OCI-LY7 (cell line): ENCODE results near the gene UBE2E3. TPM values are rescaled to one million over a fixed set of nuclear protein-coding genes. Genes with fewer than 3 reads are reported as not detected.

Source experiments
- BruUV-seq: library from RNA; stranded (reverse); fragments of 400-500 nt; replicated peaks from 2 replicates; lab custom pipeline; 2021; lab: Mats Ljungman, UMichigan
- CTCF ChIA-PET: fragments of 300-600 bp; sonication (Branson Sonifier 250); formaldehyde crosslinking; loops from one replicate; lab custom pipeline; 2022; ENCODE audit warnings: antibody characterized with exemption; ENCODE audit not compliant: unreplicated experiment; lab: Charles Lee
- POLR2A ChIA-PET: fragments of 300-600 bp; sonication (Branson Sonifier 250); formaldehyde crosslinking; loops from one replicate; lab custom pipeline; 2022; ENCODE audit warnings: antibody characterized with exemption; lab: Charles Lee
- DNase-seq: peaks from one replicate; pipeline ENCODE4 v3.0.0-alpha.2; 2015; ENCODE audit warnings: low spot score
- H2AFZ ChIP-seq: fragments of 200-600 bp; sonication (generic), shearing (Covaris generic); 2 replicates; pipeline ENCODE4 v1.6.1; 2014; ENCODE audit warnings: mild to moderate bottlenecking, antibody characterized with exemption, low read length, moderate library complexity
- H3K27ac ChIP-seq: fragments of 200-600 bp; sonication (generic); 2 replicates; pipeline ENCODE4 v1.5.1; 2014; ENCODE audit warnings: mixed run types, low read depth, mild to moderate bottlenecking, moderate library complexity, low read length, inconsistent platforms; ENCODE audit not compliant: poor library complexity, severe bottlenecking
- H3K36me3 ChIP-seq: fragments of 200-600 bp; sonication (generic); 2 replicates; pipeline ENCODE4 v1.6.1; 2014; ENCODE audit warnings: mild to moderate bottlenecking, antibody characterized with exemption, low read length, moderate library complexity, mixed read lengths; ENCODE audit not compliant: insufficient read depth
- H3K4me1 ChIP-seq: fragments of 200-600 bp; sonication (generic); 2 replicates; pipeline ENCODE4 v1.5.1; 2014; ENCODE audit warnings: mild to moderate bottlenecking, low read length; ENCODE audit not compliant: insufficient read depth, poor library complexity, severe bottlenecking
- H3K4me2 ChIP-seq: fragments of 200-600 bp; sonication (generic); 2 replicates; pipeline ENCODE4 v1.6.1; 2014; ENCODE audit warnings: mild to moderate bottlenecking, low read length
- H3K4me3 ChIP-seq: fragments of 200-600 bp; sonication (generic); 2 replicates; pipeline ENCODE4 v1.5.1; 2014; ENCODE audit warnings: mild to moderate bottlenecking, low read depth, low read length; ENCODE audit not compliant: poor library complexity, severe bottlenecking
- H3K79me2 ChIP-seq: fragments of 200-600 bp; sonication (generic); 2 replicates; pipeline ENCODE4 v1.6.1; 2016; ENCODE audit warnings: low read depth, mild to moderate bottlenecking, low read length, moderate library complexity, mixed read lengths; ENCODE audit not compliant: insufficient read depth
- H3K9me2 ChIP-seq: fragments of 200-600 bp; sonication (generic); 2 replicates; pipeline ENCODE4 v1.6.1; 2016; ENCODE audit warnings: mild to moderate bottlenecking, low read length, mixed read lengths; ENCODE audit not compliant: insufficient read depth
- H3K9me3 ChIP-seq: fragments of 200-600 bp; sonication (generic); 2 replicates; pipeline ENCODE4 v1.6.1; 2014; ENCODE audit warnings: mild to moderate bottlenecking, mixed run types, low read length, mixed read lengths
- H4K20me1 ChIP-seq: fragments of 200-600 bp; sonication (generic); 2 replicates; pipeline ENCODE4 v1.6.1; 2014; ENCODE audit warnings: mild to moderate bottlenecking, antibody characterized with exemption, low read length, moderate library complexity, mixed read lengths; ENCODE audit not compliant: insufficient read depth
- CTCF ChIP-seq: fragments of 200-600 bp; sonication (generic); conservative IDR thresholded peaks from 2 replicates; pipeline ENCODE4 v1.5.1; 2014; ENCODE audit warnings: mild to moderate bottlenecking, antibody characterized with exemption, low read length, moderate library complexity, mixed read lengths
- EZH2phosphoT487 ChIP-seq: fragments of 200-600 bp; sonication (generic); IDR thresholded peaks from 2 replicates; pipeline ENCODE4 v1.6.1; 2018; ENCODE audit warnings: low read depth, borderline replicate concordance, mild to moderate bottlenecking, mixed run types, antibody characterized with exemption, low read length, moderate library complexity, mixed read lengths
- intact Hi-C: fragments of 100-400 bp; cut with micrococcal nuclease; formaldehyde crosslinking; loops from one replicate; pipeline ENCODE4 v1.10.0; 2022; ENCODE audit not compliant: unreplicated experiment
- total RNA-seq, 2 experiments: library from RNA; depleted of rRNA in 1 of 2; stranded (reverse); fragments of >200 nt in 1 of 2; shearing (Covaris generic) in 1 of 2; gene quantifications; 2 replicates each; pipeline ENCODE4 v1.2.3, GENCODE V29; 2014 to 2022

Gene UBE2E3
- total RNA-seq, 2 experiments from 2014 or later = 33.7 to 48.6 TPM

- CTCF ChIA-PET = no interaction called here
Measured at GRCh38 chr2:180966378-180966777, 14.0 kb upstream of the UBE2E3 start.

GRCh38 chr2:180969124-180969523 lies 11.3 kb upstream of the UBE2E3 start:
- H3K4me2 ChIP-seq = no peak overlapping the region
- no peaks in the 10 kb centered on the region for H4K20me1 ChIP-seq
- ChIA-PET POLR2A (interaction anchor here (0.7 to 3.6 kb wide), 5 partner anchors 9 to 28 kb away, joined by 3 to 20 read pairs (median 4); partner anchors contain the start of gene UBE2E3), CTCF (interaction anchor here (1.1 kb wide), 1 partner anchor 12 kb away, joined by 3 read pairs; no protein-coding TSS in a partner anchor)
- H2AFZ ChIP-seq = no peak overlapping the region
- intact Hi-C loops = no loop called here
- H3K36me3 ChIP-seq = no peaks in the 10 kb centered on the region
- H3K9me3 ChIP-seq = no peaks in the 10 kb centered on the region
- no peak for DNase-seq
- no peak for TF ChIP-seq EZH2phosphoT487
- TF ChIP-seq CTCF = no peak
- BruUV-seq = no TSS peak
- no peaks in the 10 kb centered on the region for H3K9me2 ChIP-seq
- H3K4me3 ChIP-seq = no peak overlapping the region
- H3K27ac ChIP-seq = no peak overlapping the region
- H3K79me2 ChIP-seq = no peaks in the 10 kb centered on the region
- H3K4me1 ChIP-seq = no peaks in the 10 kb centered on the region

More at GRCh38 chr2:180966378-180966777, 14.0 kb upstream of the UBE2E3 start:
- no peak overlapping the region for H2AFZ ChIP-seq
- BruUV-seq = no TSS peak
- no peak overlapping the region for H3K4me2 ChIP-seq
- POLR2A ChIA-PET = interaction anchor here (0.9 to 1.2 kb wide), 3 partner anchors 13 to 30 kb away, joined by 3 to 6 read pairs (median 4); no protein-coding TSS in a partner anchor
- no peak overlapping the region for H3K4me3 ChIP-seq
- TF ChIP-seq EZH2phosphoT487 = no peak
- TF ChIP-seq CTCF = no peak
- no peaks in the 10 kb centered on the region for H3K4me1 ChIP-seq
- H3K36me3 ChIP-seq = no peaks in the 10 kb centered on the region
- intact Hi-C loops = no loop called here
- H3K9me3 ChIP-seq = no peaks in the 10 kb centered on the region
- no peaks in the 10 kb centered on the region for H3K9me2 ChIP-seq
- DNase-seq = no peak
- no peak overlapping the region for H3K27ac ChIP-seq
- H4K20me1 ChIP-seq = no peaks in the 10 kb centered on the region
- H3K79me2 ChIP-seq = no peaks in the 10 kb centered on the region

GRCh38 chr2:180970016-180970415 lies 10.4 kb upstream of the UBE2E3 start:
- Histone ChIP-seq H3K4me2 (no peak overlapping the region), H3K27ac (no peak overlapping the region), H2AFZ (no peak overlapping the region), H4K20me1 (no peaks in the 10 kb centered on the region), H3K9me3 (no peaks in the 10 kb centered on the region), H3K36me3 (no peaks in the 10 kb centered on the region), H3K79me2 (no peaks in the 10 kb centered on the region), H3K4me1 (no peaks in the 10 kb centered on the region), H3K9me2 (no peaks in the 10 kb centered on the region), H3K4me3 (no peak overlapping the region)
- ChIA-PET POLR2A (interaction anchor here (1.1 to 3.6 kb wide), 2 partner anchors 9 to 10 kb away, joined by 3 to 20 read pairs; partner anchors contain the start of gene UBE2E3), CTCF (no interaction called here)
- BruUV-seq = no TSS peak
- intact Hi-C loops = no loop called here
- no peak for DNase-seq
- TF ChIP-seq CTCF = no peak
- no peak for TF ChIP-seq EZH2phosphoT487
